ENCODE data around the gene CDY2B. TPM values are rescaled to one million over a fixed set of nuclear protein-coding genes. Genes with fewer than 3 reads are reported as not detected.

Gene CDY2B
- polyA plus RNA-seq, 3 donors from 2014 or later = not detected

Other genes with a start within 250 kb of the CDY2B start
- gene CDY2A, start 145.6 kb upstream of the CDY2B start, polyA plus RNA-seq = not detected

Measured in immature natural killer cell (primary cell).